WTC11 (cell line): Measurements from ENCODE around the gene TTC7B. TPM values are rescaled to one million over a fixed set of nuclear protein-coding genes. Genes with fewer than 3 reads are reported as not detected.
A peak's percentile ranks its signal among the peaks of the same experiment; 100 is the strongest.

Source experiments
- ATAC-seq: fragments of 200-7000 bp; cut with Tn5 transposase; 2 replicates; pipeline ENCODE4 v1.10.0; 2021; ENCODE audit warnings: mild to moderate bottlenecking, moderate library complexity
- CTCF ChIA-PET: fragments of 300-600 bp; sonication (Branson Sonifier 250); formaldehyde crosslinking; loops from one replicate; lab custom pipeline; 2021; ENCODE audit warnings: antibody characterized with exemption; lab: Charles Lee
- POLR2A ChIA-PET: fragments of 350-600 bp; sonication (Branson Sonifier 250); formaldehyde crosslinking; loops from one replicate; lab custom pipeline; 2021; ENCODE audit warnings: antibody characterized with exemption; lab: Charles Lee
- DNase-seq: peaks from one replicate; pipeline ENCODE4 v3.0.0; 2021; ENCODE audit warnings: low spot score
- H3K27ac Mint-ChIP-seq: 2 replicates; pipeline ENCODE4 v1.8.0; 2021; ENCODE audit warnings: mixed read lengths
- H3K27me3 Mint-ChIP-seq: 2 replicates; pipeline ENCODE4 v1.8.0; 2021; ENCODE audit warnings: low read depth, mild to moderate bottlenecking, moderate library complexity, mixed read lengths
- H3K36me3 Mint-ChIP-seq: 2 replicates; pipeline ENCODE4 v1.8.0; 2021; ENCODE audit warnings: mixed read lengths
- H3K4me1 Mint-ChIP-seq: 2 replicates; pipeline ENCODE4 v1.8.0; 2022; ENCODE audit warnings: mixed read lengths
- H3K4me3 Mint-ChIP-seq: 2 replicates; pipeline ENCODE4 v1.8.0; 2021; ENCODE audit warnings: mild to moderate bottlenecking, moderate library complexity, mixed read lengths
- H3K9me3 Mint-ChIP-seq: 2 replicates; pipeline ENCODE4 v1.8.0; 2021; ENCODE audit warnings: mixed read lengths
- ELF4 ChIP-seq: sonication (generic); formaldehyde crosslinking; IDR thresholded peaks from 2 replicates; pipeline ENCODE4 v1.8.1; 2022; ENCODE audit warnings: low read depth, mild to moderate bottlenecking, moderate library complexity, missing genetic modification reagents
- ETV6 ChIP-seq: sonication (generic); formaldehyde crosslinking; IDR thresholded peaks from 2 replicates; pipeline ENCODE4 v1.8.1; 2022; ENCODE audit warnings: mild to moderate bottlenecking, missing genetic modification reagents
- FOXK1 ChIP-seq: sonication (generic); formaldehyde crosslinking; IDR thresholded peaks from 2 replicates; pipeline ENCODE4 v1.8.0; 2022; ENCODE audit warnings: mild to moderate bottlenecking, moderate library complexity, missing genetic modification reagents
- FOXP1 ChIP-seq: sonication (generic); formaldehyde crosslinking; IDR thresholded peaks from 2 replicates; pipeline ENCODE4 v1.8.0; 2022; ENCODE audit warnings: missing genetic modification reagents, mild to moderate bottlenecking, moderate library complexity, borderline replicate concordance
- IRF2 ChIP-seq: sonication (generic); formaldehyde crosslinking; IDR thresholded peaks from 2 replicates; pipeline ENCODE4 v1.8.0; 2022; ENCODE audit warnings: low read depth, missing genetic modification reagents, borderline replicate concordance
- NFATC4 ChIP-seq: fragments of 250-450 bp; sonication (Bioruptor Pico); IDR thresholded peaks from 2 replicates; pipeline ENCODE4 v1.9.0; 2021; ENCODE audit warnings: mild to moderate bottlenecking
- RELA ChIP-seq: sonication (generic); formaldehyde crosslinking; IDR thresholded peaks from 2 replicates; pipeline ENCODE4 v1.8.1; 2022; ENCODE audit warnings: missing genetic modification reagents, mild to moderate bottlenecking, borderline replicate concordance
- SMAD4 ChIP-seq: sonication (generic); formaldehyde crosslinking; IDR thresholded peaks from 2 replicates; pipeline ENCODE4 v1.8.0; 2022; ENCODE audit warnings: mild to moderate bottlenecking, missing genetic modification reagents
- SOX15 ChIP-seq: fragments of 250-450 bp; sonication (Bioruptor Pico); IDR thresholded peaks from 2 replicates; pipeline ENCODE4 v1.9.0; 2021; ENCODE audit warnings: mild to moderate bottlenecking
- TEAD1 ChIP-seq: sonication (generic); formaldehyde crosslinking; IDR thresholded peaks from 2 replicates; pipeline ENCODE4 v1.8.0; 2022; ENCODE audit warnings: mild to moderate bottlenecking, missing genetic modification reagents
- ZNF121 ChIP-seq: sonication (generic); formaldehyde crosslinking; IDR thresholded peaks from 2 replicates; pipeline ENCODE4 v1.8.0; 2023; ENCODE audit warnings: missing genetic modification reagents
- ZNF138 ChIP-seq: sonication (generic); formaldehyde crosslinking; conservative IDR thresholded peaks from 2 replicates; pipeline ENCODE4 v1.8.1; 2022; ENCODE audit warnings: mild to moderate bottlenecking, moderate library complexity, missing genetic modification reagents
- ZNF416 ChIP-seq: fragments of 250-450 bp; sonication (Bioruptor Pico); IDR thresholded peaks from 2 replicates; pipeline ENCODE4 v1.9.0; 2021; ENCODE audit warnings: mild to moderate bottlenecking, inconsistent platforms
- total RNA-seq: library from RNA; stranded (reverse); gene quantifications from 3 replicates; pipeline ENCODE4 v1.2.3, GENCODE V29; 2021
- TF ChIP-seq, protein P1 (sequence below): sonication (generic); formaldehyde crosslinking; IDR thresholded peaks from 2 replicates; pipeline ENCODE4 v1.8.1; 2023; ENCODE audit warnings: mild to moderate bottlenecking, missing genetic modification reagents, moderate library complexity
- TF ChIP-seq, protein P2 (sequence below): sonication (generic); formaldehyde crosslinking; IDR thresholded peaks from 2 replicates; pipeline ENCODE4 v1.8.1; 2023; ENCODE audit warnings: mild to moderate bottlenecking, missing genetic modification reagents
- TF ChIP-seq, protein P3 (sequence below): sonication (generic); formaldehyde crosslinking; conservative IDR thresholded peaks from 2 replicates; pipeline ENCODE4 v1.8.1; 2022; ENCODE audit warnings: mild to moderate bottlenecking, missing genetic modification reagents
- TF ChIP-seq, protein P4 (sequence below): sonication (generic); formaldehyde crosslinking; IDR thresholded peaks from 2 replicates; pipeline ENCODE4 v1.8.1; 2023; ENCODE audit warnings: mild to moderate bottlenecking, missing genetic modification reagents, moderate library complexity
- TF ChIP-seq, protein P5 (sequence below): sonication (generic); formaldehyde crosslinking; IDR thresholded peaks from 2 replicates; pipeline ENCODE4 v1.8.0; 2023; ENCODE audit warnings: missing genetic modification reagents
- TF ChIP-seq, protein P6 (sequence below): sonication (generic); formaldehyde crosslinking; IDR thresholded peaks from 2 replicates; pipeline ENCODE4 v1.8.1; 2023; ENCODE audit warnings: mild to moderate bottlenecking, missing genetic modification reagents, borderline replicate concordance

The TTC7B gene
- total RNA-seq, 1 experiment from 2014 or later, result 27.6 TPM

DNA sequence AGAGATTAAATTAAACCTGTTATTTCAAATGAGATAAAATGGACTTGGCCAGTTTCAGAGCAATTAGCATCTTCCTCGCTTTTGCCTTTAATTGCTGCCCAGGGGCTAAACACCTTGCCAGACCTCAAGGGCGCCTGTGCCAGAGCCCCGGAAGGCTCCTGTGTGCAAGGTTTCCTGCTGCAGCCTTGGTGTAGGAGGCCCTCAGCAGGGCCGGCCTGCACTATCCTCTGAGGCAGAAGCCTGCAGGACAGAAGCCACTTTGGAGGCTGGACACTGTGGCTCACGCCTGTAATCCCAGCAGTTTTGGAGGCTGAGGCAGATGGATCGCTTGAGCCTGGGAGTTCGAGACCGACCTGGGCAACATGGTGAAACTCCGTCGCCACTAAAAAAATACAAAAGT lies 269.0 kb downstream of the TTC7B start:
- POLR2A ChIA-PET, result interaction anchor here (0.8 kb wide), 1 partner anchor 141 kb away, joined by 3 read pairs; no protein-coding TSS in a partner anchor
- DNase-seq, result no peak
- Mint-ChIP-seq H3K9me3 (peaks cover 5% of the 10 kb centered on the region), H3K4me3 (no peak overlapping the region), H3K27me3 (no peaks in the 10 kb centered on the region), H3K4me1 (peaks cover 13% of the 10 kb centered on the region), H3K36me3 (peaks cover 6% of the 10 kb centered on the region), H3K27ac (no peak overlapping the region)
- ATAC-seq, result no peak
- no peak for TF ChIP-seq FOXP1 (CRISPR knock-in tag)
- TF ChIP-seq, protein P1, sequence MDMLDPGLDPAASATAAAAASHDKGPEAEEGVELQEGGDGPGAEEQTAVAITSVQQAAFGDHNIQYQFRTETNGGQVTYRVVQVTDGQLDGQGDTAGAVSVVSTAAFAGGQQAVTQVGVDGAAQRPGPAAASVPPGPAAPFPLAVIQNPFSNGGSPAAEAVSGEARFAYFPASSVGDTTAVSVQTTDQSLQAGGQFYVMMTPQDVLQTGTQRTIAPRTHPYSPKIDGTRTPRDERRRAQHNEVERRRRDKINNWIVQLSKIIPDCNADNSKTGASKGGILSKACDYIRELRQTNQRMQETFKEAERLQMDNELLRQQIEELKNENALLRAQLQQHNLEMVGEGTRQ (CRISPR knock-in tag), result no peak
- CTCF ChIA-PET, result interaction anchor here (0.6 to 2.9 kb wide), 13 partner anchors 9 to 258 kb away, joined by 3 to 20 read pairs (median 5); no protein-coding TSS in a partner anchor

DNA sequence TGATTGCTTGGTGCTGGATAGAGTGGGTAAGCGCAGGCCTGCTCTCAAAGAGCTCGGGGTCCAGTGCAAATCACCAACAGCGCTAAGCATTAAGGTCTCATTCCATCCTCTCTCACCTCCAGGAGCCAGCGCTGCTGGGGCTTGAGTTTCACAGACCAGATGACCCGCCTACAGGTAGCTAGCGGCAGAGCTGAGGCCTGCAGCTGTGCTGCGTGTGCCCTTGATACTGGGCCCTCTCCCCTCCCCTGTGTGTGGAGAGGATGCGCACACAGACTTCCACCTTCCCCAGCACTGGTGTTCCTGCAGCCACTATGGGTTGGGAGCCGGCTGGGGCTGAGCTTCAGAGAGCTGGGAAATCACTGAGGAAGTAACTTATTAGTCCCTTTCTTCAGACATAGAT lies 269.5 kb downstream of the TTC7B start:
- DNase-seq (peak; percentile 54), ATAC-seq (peak; percentile 97)
- peaks cover 13% of the 10 kb centered on the region for H3K4me1 Mint-ChIP-seq
- H3K36me3 Mint-ChIP-seq, result peaks cover 6% of the 10 kb centered on the region
- CTCF ChIA-PET, result interaction anchor here (0.6 to 2.9 kb wide), 18 partner anchors 9 to 257 kb away, joined by 3 to 20 read pairs (median 4); no protein-coding TSS in a partner anchor
- peaks cover 5% of the 10 kb centered on the region for H3K9me3 Mint-ChIP-seq
- H3K27ac Mint-ChIP-seq, result 0 out of 2 replicates have a peak overlapping the region, but pooled peaks have one; percentile 60
- H3K4me3 Mint-ChIP-seq, result no peak overlapping the region
- H3K27me3 Mint-ChIP-seq, result no peaks in the 10 kb centered on the region
- POLR2A ChIA-PET, result interaction anchor here (0.7 to 0.8 kb wide), 2 partner anchors 140 to 149 kb away, joined by 3 read pairs; no protein-coding TSS in a partner anchor
- TF ChIP-seq ZNF416 (CRISPR knock-in tag), result no peak
- TF ChIP-seq ZNF121 (CRISPR knock-in tag), result no peak
- TF ChIP-seq ZNF138 (CRISPR knock-in tag), result 0 out of 2 replicates have a peak, but pooled peaks have one; percentile 38
- TF ChIP-seq, protein P2, sequence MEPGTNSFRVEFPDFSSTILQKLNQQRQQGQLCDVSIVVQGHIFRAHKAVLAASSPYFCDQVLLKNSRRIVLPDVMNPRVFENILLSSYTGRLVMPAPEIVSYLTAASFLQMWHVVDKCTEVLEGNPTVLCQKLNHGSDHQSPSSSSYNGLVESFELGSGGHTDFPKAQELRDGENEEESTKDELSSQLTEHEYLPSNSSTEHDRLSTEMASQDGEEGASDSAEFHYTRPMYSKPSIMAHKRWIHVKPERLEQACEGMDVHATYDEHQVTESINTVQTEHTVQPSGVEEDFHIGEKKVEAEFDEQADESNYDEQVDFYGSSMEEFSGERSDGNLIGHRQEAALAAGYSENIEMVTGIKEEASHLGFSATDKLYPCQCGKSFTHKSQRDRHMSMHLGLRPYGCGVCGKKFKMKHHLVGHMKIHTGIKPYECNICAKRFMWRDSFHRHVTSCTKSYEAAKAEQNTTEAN (CRISPR knock-in tag), result no peak
- no peak for TF ChIP-seq ETV6 (CRISPR knock-in tag)
- TF ChIP-seq NFATC4, result no peak
- no peak for TF ChIP-seq ELF4 (CRISPR knock-in tag)

DNA sequence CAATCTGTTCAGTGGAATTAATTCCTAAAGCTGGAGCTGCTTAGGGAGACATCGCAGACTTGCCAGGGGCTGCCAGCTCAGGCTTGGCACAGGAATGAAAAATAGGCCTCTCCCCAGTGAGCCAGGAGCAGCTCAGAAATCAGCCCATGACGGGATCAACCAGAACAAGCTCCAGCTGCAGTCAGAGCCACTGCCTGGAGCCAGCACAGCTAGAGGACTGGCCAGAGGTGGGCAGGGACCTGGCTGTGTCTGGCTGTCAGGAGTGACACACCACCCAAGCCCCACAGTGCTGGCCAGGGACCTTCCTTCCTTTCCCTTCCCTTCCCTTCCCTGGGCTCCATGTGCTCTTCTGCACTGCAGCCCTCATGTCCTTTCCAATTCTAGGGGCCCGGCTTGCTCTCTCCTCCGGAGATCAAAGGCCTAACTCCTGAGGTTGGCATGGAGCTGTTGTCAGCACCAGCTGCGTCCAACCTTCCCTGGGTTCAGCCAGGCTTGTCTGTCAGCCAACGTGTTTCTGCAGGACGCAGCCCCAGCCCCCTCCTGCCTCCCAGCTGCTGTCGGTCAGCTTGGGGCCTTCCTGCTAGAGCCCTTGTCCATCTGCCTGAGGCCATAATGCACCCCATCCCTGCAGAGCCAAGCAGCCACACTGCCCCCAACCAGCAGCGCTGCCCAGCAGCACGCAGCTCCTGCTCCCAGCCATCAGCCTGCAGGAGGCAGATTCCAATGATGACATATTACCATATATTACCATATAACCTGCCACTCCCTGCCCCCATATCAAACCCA lies 270.1 kb downstream of the TTC7B start:
- TF ChIP-seq SMAD4 (CRISPR knock-in tag) (no peak), FOXK1 (CRISPR knock-in tag) (no peak), ETV6 (CRISPR knock-in tag) (no peak), TEAD1 (CRISPR knock-in tag) (no peak)
- TF ChIP-seq, protein P3, sequence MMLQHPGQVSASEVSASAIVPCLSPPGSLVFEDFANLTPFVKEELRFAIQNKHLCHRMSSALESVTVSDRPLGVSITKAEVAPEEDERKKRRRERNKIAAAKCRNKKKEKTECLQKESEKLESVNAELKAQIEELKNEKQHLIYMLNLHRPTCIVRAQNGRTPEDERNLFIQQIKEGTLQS (CRISPR knock-in tag), result no peak
- TF ChIP-seq, protein P4, sequence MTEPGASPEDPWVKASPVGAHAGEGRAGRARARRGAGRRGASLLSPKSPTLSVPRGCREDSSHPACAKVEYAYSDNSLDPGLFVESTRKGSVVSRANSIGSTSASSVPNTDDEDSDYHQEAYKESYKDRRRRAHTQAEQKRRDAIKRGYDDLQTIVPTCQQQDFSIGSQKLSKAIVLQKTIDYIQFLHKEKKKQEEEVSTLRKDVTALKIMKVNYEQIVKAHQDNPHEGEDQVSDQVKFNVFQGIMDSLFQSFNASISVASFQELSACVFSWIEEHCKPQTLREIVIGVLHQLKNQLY (CRISPR knock-in tag), result no peak
- Mint-ChIP-seq H3K27me3 (no peaks in the 10 kb centered on the region), H3K4me1 (peaks cover 13% of the 10 kb centered on the region), H3K36me3 (peaks cover 6% of the 10 kb centered on the region), H3K9me3 (peaks cover 5% of the 10 kb centered on the region), H3K27ac (peak overlapping the region; percentile 89), H3K4me3 (no peak overlapping the region)
- CTCF ChIA-PET, result interaction anchor here (0.6 to 2.9 kb wide), 17 partner anchors 10 to 257 kb away, joined by 3 to 20 read pairs (median 5); no protein-coding TSS in a partner anchor
- DNase-seq (no peak), ATAC-seq (peak; percentile 58)
- POLR2A ChIA-PET, result interaction anchor here (0.7 to 0.8 kb wide), 2 partner anchors 140 to 149 kb away, joined by 3 read pairs; no protein-coding TSS in a partner anchor

DNA sequence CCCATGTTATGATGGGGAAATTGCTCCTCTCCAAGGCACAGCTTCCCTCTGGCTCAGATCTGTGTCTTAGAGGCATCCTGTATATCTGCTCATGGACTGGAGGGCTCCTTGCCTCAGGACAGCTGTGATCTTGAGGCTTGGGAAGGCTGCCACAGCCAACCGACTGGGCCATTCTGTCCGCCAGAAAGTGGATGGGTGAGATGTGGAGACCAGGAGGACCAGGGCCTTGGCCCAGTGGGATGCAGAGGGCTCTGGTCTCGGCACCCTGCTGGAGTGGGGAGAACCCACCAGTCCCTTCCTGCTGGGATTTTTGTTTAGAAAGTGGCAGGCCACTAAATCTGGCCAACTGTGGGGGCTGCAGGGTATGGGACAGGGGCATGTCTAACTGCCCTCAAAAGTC lies 270.8 kb downstream of the TTC7B start:
- Mint-ChIP-seq H3K9me3 (peaks cover 3% of the 10 kb centered on the region), H3K36me3 (peaks cover 3% of the 10 kb centered on the region), H3K27ac (0 out of 2 replicates have a peak overlapping the region, but pooled peaks have one; percentile 19), H3K4me3 (no peak overlapping the region), H3K27me3 (no peaks in the 10 kb centered on the region), H3K4me1 (peaks cover 13% of the 10 kb centered on the region)
- ChIA-PET POLR2A (no interaction called here), CTCF (interaction anchor here (1.3 to 2.9 kb wide), 3 partner anchors 36 to 213 kb away, joined by 4 to 20 read pairs (median 7); no protein-coding TSS in a partner anchor)
- no peak for DNase-seq
- ATAC-seq, result no peak
- TF ChIP-seq SOX15 (CRISPR knock-in tag) (no peak), ZNF138 (CRISPR knock-in tag) (no peak), IRF2 (CRISPR knock-in tag) (no peak), RELA (CRISPR knock-in tag) (no peak)
- TF ChIP-seq, protein P5, sequence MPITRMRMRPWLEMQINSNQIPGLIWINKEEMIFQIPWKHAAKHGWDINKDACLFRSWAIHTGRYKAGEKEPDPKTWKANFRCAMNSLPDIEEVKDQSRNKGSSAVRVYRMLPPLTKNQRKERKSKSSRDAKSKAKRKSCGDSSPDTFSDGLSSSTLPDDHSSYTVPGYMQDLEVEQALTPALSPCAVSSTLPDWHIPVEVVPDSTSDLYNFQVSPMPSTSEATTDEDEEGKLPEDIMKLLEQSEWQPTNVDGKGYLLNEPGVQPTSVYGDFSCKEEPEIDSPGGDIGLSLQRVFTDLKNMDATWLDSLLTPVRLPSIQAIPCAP (CRISPR knock-in tag), result no peak
- TF ChIP-seq, protein P6, sequence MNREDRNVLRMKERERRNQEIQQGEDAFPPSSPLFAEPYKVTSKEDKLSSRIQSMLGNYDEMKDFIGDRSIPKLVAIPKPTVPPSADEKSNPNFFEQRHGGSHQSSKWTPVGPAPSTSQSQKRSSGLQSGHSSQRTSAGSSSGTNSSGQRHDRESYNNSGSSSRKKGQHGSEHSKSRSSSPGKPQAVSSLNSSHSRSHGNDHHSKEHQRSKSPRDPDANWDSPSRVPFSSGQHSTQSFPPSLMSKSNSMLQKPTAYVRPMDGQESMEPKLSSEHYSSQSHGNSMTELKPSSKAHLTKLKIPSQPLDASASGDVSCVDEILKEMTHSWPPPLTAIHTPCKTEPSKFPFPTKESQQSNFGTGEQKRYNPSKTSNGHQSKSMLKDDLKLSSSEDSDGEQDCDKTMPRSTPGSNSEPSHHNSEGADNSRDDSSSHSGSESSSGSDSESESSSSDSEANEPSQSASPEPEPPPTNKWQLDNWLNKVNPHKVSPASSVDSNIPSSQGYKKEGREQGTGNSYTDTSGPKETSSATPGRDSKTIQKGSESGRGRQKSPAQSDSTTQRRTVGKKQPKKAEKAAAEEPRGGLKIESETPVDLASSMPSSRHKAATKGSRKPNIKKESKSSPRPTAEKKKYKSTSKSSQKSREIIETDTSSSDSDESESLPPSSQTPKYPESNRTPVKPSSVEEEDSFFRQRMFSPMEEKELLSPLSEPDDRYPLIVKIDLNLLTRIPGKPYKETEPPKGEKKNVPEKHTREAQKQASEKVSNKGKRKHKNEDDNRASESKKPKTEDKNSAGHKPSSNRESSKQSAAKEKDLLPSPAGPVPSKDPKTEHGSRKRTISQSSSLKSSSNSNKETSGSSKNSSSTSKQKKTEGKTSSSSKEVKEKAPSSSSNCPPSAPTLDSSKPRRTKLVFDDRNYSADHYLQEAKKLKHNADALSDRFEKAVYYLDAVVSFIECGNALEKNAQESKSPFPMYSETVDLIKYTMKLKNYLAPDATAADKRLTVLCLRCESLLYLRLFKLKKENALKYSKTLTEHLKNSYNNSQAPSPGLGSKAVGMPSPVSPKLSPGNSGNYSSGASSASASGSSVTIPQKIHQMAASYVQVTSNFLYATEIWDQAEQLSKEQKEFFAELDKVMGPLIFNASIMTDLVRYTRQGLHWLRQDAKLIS (CRISPR knock-in tag), result no peak
